NB4 (cell line): ENCODE results near the gene ARPC2.
A peak's percentile ranks its signal among the peaks of the same experiment; 100 is the strongest.

Experiments
- DNase-seq: peaks from one replicate; pipeline ENCODE4 v3.0.0; 2010; ENCODE audit warnings: low read depth
- H3K4me3 ChIP-seq: one replicate; pipeline ENCODE4 v1.5.1; 2011; ENCODE audit warnings: mild to moderate bottlenecking, low read depth, low read length, moderate library complexity
- MYC ChIP-seq: IDR thresholded peaks from 2 replicates; pipeline ENCODE4 v1.6.1; 2011; ENCODE audit warnings: low read depth, low read length
- POLR2A ChIP-seq: IDR thresholded peaks from 2 replicates; pipeline ENCODE4 v1.6.1; 2011; ENCODE audit warnings: mild to moderate bottlenecking; ENCODE audit not compliant: insufficient read length; ENCODE audit errors: extremely low read depth
- TF ChIP-seq, protein P1 (sequence below): IDR thresholded peaks from 2 replicates; pipeline ENCODE4 v1.6.1; 2011; ENCODE audit warnings: low read depth, low read length
- TF ChIP-seq, protein P2 (sequence below): IDR thresholded peaks from one replicate; pipeline ENCODE4 v1.5.1; 2012; ENCODE audit warnings: low read depth, low read length

Gene ARPC2

GRCh38 chr2:218291318-218292047, 74.5 kb downstream of the ARPC2 start:
- peak; percentile 41 for DNase-seq
- peak overlapping the region; percentile 70 for H3K4me3 ChIP-seq
- TF ChIP-seq, protein P1, sequence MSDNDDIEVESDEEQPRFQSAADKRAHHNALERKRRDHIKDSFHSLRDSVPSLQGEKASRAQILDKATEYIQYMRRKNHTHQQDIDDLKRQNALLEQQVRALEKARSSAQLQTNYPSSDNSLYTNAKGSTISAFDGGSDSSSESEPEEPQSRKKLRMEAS, result no peak
- TF ChIP-seq, protein P2, sequence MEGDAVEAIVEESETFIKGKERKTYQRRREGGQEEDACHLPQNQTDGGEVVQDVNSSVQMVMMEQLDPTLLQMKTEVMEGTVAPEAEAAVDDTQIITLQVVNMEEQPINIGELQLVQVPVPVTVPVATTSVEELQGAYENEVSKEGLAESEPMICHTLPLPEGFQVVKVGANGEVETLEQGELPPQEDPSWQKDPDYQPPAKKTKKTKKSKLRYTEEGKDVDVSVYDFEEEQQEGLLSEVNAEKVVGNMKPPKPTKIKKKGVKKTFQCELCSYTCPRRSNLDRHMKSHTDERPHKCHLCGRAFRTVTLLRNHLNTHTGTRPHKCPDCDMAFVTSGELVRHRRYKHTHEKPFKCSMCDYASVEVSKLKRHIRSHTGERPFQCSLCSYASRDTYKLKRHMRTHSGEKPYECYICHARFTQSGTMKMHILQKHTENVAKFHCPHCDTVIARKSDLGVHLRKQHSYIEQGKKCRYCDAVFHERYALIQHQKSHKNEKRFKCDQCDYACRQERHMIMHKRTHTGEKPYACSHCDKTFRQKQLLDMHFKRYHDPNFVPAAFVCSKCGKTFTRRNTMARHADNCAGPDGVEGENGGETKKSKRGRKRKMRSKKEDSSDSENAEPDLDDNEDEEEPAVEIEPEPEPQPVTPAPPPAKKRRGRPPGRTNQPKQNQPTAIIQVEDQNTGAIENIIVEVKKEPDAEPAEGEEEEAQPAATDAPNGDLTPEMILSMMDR, result no peak
- no peak for TF ChIP-seq POLR2A
- TF ChIP-seq MYC, result no peak

DNA sequence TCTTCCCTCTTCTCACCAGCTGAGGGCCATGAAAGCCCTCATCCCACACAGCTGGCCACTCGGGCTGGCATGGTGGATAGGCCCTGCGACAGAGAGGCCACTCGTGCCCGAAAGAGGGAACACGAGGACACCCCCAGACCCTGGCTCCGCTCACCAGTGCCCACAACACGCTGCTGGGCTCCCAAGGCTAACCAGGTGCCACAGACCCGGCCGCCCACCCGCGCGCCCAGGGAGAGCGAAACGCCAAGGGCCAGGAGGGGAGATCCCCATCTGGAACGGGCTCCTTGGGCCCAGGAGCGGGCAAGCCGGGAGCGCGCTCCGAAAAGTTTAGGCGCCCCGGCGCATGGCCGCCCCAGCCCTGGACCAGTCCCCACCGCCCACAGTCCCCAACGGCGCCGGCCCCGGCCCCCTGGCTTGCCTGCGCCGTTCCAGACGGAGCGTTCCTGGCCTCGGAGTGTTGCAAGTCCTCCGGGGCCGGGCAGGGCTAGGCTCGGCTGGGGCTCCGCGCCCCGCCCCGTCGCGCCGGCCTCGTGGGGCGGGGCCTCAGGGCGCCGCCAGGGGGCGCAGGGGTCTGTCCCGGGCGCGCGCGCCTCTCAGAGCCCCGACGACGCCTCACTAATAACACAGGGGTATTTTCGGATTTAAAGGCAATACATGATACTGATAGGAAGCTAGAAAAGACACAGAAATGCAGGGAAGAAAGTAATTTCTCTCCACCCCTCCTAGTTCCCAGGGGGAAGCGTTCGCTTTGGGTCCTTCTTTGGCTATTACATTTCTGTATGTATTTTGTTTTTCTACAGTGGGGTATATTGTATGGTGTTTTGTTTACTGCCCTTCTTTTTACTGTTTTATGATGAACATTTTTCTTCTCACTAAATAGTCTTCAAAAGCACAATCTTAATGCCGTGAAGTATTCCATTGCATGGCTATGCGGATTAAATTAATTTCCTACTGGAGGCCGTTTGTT, 75.3 kb downstream of the ARPC2 start, which contains the start of gene TMBIM1:
Gene TMBIM1 (minus strand): TSS at position 456 of the 967 bp plus-strand sequence. CDS start 10,362 bp downstream, outside the sequence.
- peak within 1 kb of the TSS; percentile 70 for H3K4me3 ChIP-seq
- TF ChIP-seq, protein P1, result peak; percentile 59
- TF ChIP-seq POLR2A (no peak), MYC (peak; percentile 68)
- TF ChIP-seq, protein P2, result peak; percentile 53
- DNase-seq, result peak; percentile 89

DNA sequence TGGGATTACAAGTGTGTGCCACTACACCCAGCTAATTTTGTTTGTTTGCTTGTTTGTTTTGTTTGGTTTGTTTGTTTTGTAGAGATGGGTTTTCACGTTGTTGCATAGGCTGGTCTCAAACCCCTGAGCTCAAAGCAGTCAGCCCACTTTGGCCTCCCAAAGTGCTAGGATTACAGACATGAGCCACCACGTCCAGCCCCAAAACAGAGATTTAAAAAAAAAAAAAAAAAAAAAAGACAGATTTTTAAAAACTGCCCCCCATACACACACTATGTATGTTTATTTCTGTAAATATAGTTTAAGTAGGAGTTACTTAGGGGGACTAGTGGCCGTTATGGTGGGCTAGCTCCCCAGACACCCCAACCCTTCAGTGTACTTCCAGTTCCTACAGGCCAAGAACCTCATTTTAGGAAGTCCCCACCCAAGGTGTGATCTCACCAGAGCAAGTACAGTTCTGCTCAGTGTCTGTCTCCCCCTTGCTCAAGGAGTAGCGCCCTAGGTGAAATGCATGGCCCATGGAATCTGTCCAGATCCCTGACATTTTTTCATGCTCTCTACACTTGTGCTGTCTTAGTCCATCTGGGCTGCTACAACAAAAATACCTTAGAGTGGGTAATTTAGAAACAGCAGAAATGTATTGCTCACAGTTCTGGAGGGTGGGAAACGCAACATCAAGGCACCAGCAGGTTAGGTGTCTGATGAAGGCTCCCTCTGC, 76.9 kb downstream of the ARPC2 start:
- TF ChIP-seq POLR2A (no peak), MYC (no peak)
- TF ChIP-seq, protein P2, result no peak
- TF ChIP-seq, protein P1, result no peak
- no peak for DNase-seq

DNA sequence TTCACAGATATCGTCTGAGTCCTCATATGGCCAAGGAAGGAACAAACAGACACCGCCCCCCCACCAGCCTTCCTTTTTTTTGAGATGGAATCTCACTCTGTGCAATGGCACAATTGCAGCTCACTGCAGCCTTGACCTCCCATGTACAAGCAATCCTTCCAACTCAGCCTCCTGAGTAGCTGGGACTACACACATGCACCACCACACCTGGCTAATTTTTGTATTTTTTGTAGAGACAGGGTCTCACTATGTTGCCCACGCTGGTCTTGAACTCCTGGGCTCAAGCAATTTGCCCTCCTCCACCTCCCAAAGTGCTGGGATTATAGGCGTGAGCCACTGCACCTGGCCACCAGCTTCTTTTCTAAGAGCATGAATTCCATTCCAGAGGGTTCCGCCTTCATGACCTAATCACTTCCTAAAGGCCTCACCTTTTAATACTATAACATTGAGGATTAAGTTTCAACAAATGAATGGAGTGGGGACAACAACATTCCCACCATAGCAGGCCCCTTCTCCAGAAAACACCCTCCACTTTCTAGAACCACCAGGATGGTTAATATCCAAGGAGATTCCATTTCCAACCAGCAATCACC, 77.5 kb downstream of the ARPC2 start:
- TF ChIP-seq, protein P1, result no peak
- DNase-seq, result no peak
- no peak overlapping the region for H3K4me3 ChIP-seq

More for the DNA sequence above, 76.9 kb downstream of the ARPC2 start:
- H3K4me3 ChIP-seq, result no peak overlapping the region

DNA sequence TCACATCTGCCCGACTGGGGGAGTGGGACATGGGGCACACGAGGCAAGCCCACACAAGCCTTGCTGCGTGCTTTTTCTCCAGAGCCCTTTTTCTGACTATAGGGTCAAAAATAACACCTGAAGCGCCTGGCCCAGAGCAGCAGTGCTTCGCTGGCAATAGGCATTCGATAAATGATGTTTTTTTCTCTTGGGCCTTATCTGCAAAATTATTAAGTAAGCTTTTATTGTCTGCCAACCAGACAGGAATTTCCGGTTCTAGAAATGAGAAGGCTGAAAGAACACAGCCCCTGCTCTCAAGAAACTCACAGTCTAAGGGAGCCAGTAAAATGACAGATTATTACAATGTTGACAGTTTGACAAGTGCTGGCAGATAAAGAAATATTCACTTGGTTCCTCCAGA, 78.0 kb downstream of the ARPC2 start:
- no peak overlapping the region for H3K4me3 ChIP-seq
- no peak for DNase-seq
- TF ChIP-seq, protein P1, result no peak
- no peak for TF ChIP-seq POLR2A
- TF ChIP-seq, protein P2, result no peak
- no peak for TF ChIP-seq MYC
